GM12873 (cell line): ENCODE data around the gene EZH1.

Source experiments
- TF ChIP-seq, protein P1 (sequence below): IDR thresholded peaks from 2 replicates; pipeline ENCODE4 v1.5.1; 2012; ENCODE audit warnings: low read depth, mild to moderate bottlenecking, moderate library complexity, low read length, control low read depth; ENCODE audit not compliant: insufficient read depth; ENCODE audit errors: missing control alignments

The EZH1 gene

DNA sequence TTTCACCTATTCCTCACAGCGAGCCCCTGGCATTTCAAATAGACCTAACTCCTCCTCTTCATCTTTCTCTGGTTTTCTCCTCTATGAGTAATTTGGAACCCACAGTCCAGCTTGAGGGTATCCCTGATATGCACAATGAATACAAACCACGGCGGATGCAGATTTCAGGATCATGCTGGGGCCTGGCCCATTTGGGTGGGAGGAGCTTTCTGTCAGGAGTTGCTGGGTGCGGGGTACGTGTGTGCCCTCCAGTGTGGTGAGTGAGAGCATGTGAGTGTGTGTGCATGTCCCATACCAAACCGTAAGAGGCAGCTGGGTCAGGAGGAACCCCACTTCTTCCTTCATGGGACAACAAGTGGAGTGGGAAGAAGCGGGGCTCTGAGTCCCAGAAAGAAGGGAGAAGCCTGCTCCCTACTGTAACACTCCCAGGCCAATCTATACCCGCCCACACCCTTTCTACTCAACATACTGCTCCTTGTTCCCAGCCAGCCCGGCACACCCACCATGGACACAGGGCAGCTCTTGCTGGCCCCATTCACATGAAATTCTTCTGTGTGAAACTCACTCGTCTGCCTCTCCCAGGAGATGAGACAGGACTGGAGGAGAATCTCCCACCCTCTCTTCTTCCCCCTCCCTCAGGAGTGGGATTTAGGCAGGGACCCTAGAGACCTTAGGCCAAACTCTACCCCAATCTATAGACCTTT lies 44.1 kb downstream of the EZH1 start:
- TF ChIP-seq, protein P1, sequence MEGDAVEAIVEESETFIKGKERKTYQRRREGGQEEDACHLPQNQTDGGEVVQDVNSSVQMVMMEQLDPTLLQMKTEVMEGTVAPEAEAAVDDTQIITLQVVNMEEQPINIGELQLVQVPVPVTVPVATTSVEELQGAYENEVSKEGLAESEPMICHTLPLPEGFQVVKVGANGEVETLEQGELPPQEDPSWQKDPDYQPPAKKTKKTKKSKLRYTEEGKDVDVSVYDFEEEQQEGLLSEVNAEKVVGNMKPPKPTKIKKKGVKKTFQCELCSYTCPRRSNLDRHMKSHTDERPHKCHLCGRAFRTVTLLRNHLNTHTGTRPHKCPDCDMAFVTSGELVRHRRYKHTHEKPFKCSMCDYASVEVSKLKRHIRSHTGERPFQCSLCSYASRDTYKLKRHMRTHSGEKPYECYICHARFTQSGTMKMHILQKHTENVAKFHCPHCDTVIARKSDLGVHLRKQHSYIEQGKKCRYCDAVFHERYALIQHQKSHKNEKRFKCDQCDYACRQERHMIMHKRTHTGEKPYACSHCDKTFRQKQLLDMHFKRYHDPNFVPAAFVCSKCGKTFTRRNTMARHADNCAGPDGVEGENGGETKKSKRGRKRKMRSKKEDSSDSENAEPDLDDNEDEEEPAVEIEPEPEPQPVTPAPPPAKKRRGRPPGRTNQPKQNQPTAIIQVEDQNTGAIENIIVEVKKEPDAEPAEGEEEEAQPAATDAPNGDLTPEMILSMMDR: no peak

DNA sequence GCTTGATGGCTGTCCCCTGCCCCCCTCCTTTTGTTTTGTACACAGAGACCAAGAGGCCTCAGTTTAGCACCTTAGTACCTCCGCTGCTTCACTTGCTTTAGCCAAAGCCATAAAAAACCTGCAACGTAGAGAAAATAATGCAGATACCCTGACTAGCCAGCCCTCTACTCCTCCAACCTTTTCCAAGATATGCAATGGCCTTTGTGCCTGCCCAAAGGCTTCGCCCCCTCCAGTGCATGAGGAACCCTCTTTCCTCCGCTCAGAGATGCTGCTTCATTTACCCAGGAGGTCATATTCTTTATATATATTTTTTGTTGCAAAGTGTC lies 45.5 kb downstream of the EZH1 start:
- TF ChIP-seq, protein P1: no peak

DNA sequence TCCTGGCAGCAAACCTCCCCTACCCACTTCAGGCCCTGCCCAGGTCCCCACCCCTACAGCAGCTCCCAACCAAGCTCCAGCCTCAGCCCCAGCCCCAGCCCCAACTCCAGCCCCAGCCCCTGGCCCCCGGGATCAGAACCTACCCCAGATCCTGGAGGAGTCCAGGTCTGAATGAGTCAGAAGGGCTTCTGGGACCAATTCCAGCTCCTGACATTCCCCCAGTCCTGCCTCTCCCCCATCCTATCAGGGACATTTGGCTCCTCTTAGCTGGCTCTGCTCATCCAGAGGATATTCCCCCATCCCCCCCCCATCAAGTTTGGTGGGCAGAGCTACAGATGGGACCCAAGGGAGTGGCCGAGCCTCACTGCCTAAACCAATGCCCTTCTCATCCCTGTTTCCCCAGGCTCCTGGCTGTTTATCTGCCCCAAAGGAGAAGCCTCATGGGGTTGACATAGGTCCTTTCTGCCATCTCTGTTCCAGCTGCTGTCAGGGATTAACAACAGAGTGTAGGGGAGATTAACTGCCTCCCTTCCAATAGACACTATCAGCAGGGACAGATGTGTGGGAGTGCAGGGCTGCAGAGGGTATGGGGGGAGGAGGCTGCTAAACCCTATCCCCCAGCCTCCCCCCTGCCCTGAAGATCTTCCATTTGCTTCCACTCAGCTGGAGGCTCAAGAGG lies 46.0 kb downstream of the EZH1 start:
- TF ChIP-seq, protein P1: no peak

DNA sequence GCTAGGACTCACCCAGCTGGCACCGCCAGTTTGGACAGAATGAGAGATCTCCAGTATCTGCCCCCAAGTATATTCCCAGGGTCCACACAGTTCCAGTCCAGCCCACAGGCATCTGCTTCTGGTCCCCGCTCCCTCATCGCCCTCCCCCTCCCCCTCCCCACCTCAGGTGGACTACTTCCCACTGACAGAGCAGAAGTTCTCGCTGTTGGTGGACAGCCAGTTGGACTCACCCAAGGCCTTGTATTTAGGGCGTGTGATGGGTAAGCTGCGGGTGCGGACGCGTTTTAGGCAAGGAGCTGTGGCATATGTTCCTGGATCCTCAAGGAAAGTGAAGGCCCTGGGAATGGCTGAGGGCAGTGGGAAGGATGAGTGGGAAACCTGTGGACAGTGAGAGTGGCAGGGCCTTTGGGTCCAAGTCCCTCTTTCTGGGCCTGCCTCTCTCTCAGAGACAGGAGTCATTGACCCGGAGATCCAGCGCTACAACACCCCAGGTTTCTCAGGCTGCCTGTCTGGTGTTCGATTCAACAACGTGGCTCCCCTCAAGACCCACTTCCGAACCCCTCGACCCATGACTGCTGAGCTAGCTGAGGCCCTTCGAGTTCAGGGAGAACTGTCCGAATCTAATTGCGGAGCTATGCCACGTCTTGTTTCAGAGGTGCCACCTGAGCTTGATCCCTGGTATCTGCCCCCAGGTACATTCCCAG lies 47.6 kb downstream of the EZH1 start:
- TF ChIP-seq, protein P1: no peak

DNA sequence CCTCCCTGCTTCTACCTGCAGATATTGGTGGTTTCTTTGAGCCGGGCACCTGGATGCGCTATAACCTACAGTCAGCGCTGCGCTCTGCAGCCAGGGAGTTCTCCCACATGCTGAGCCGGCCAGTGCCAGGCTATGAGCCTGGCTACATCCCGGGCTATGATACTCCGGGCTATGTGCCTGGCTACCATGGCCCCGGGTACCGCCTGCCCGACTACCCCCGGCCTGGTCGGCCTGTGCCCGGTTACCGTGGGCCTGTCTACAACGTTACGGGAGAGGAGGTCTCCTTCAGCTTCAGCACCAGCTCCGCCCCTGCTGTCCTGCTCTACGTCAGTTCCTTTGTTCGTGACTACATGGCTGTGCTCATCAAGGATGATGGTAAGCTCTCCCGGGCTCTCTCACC lies 49.3 kb downstream of the EZH1 start:
- TF ChIP-seq, protein P1: no peak

DNA sequence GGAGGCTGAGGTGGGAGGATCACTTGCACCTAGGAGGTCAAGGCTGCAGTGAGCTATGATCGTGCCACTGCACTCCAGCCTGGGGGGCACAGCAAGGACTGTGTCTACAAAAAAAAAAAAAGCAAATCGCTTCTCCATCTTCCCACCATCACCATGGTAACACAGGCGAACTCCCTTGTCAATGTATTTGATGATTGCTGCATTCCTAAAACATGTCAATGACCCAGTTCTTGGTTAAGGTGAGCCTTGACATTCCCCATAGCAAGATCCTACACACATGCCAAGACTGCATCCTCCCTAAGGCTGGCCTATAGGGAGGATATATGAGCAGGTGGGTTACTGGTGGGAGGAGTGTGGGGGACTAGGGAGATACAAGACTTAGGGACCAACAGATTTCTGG lies 50.3 kb downstream of the EZH1 start:
- TF ChIP-seq, protein P1: no peak

DNA sequence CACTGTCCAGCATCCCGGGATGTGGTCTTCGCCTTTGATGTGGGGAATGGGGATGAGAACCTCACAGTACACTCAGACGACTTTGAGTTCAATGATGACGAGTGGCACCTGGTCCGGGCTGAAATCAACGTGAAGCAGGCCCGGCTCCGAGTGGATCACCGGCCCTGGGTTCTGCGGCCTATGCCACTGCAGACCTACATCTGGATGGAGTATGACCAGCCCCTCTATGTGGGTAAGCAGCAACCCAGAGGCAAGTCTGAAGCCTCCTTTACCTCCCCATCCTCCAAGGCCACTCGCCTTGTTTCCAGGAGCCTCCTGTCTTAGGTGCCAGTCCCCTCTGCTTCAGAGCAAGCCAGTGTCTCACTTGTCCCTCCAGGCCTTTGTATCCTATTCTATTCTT lies 52.4 kb downstream of the EZH1 start:
- TF ChIP-seq, protein P1: no peak
